Measurements from ENCODE around the gene FREM1. TPM values are rescaled to one million over a fixed set of nuclear protein-coding genes. Genes with fewer than 3 reads are reported as not detected.

Gene FREM1
- total and polyA plus RNA-seq, 2 of the 13 experiments (the other 11 are each of a cell fraction or from before 2014, with no cell fraction given) = 64.3 to 202 TPM

DNA sequence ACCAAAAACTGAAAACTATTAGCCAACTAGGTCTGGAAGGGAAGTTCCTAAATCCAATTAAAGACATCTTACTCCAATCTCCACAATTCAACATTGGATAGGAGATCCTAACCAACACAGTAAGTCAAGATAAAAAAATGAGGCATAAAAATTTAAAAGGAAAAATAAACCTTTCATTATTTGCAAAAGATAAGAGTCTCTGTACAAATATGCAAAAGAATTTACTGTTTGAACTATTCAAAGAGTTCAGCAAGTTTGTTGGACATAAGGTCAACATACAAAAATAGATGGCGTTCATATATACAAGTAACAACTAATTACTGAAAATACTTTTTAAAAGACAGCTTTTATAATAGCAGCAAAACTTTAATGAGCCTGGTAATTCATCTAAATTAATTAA lies 3.1 kb upstream of the FREM1 start (continued):
- TF ChIP-seq, protein P1, sequence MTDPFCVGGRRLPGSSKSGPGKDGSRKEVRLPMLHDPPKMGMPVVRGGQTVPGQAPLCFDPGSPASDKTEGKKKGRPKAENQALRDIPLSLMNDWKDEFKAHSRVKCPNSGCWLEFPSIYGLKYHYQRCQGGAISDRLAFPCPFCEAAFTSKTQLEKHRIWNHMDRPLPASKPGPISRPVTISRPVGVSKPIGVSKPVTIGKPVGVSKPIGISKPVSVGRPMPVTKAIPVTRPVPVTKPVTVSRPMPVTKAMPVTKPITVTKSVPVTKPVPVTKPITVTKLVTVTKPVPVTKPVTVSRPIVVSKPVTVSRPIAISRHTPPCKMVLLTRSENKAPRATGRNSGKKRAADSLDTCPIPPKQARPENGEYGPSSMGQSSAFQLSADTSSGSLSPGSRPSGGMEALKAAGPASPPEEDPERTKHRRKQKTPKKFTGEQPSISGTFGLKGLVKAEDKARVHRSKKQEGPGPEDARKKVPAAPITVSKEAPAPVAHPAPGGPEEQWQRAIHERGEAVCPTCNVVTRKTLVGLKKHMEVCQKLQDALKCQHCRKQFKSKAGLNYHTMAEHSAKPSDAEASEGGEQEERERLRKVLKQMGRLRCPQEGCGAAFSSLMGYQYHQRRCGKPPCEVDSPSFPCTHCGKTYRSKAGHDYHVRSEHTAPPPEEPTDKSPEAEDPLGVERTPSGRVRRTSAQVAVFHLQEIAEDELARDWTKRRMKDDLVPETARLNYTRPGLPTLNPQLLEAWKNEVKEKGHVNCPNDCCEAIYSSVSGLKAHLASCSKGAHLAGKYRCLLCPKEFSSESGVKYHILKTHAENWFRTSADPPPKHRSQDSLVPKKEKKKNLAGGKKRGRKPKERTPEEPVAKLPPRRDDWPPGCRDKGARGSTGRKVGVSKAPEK (CRISPR knock-in tag; IDR thresholded peaks at IDR 0.05; ENCODE audit: borderline replicate concordance) = no peak
- TF ChIP-seq DR1 (CRISPR knock-in tag; IDR thresholded peaks at IDR 0.05) (no peak), XRCC5 (optimal IDR thresholded peaks at IDR 0.05; ENCODE audit: low read length) (no peak), GMEB1 (CRISPR knock-in tag; IDR thresholded peaks at IDR 0.05; ENCODE audit: borderline replicate concordance) (no peak), SOX13 (IDR thresholded peaks at IDR 0.05) (no peak), SOX13 (CRISPR knock-in tag; conservative IDR thresholded peaks at IDR 0.05 in 1 of 2, IDR thresholded peaks at IDR 0.05 in 1 of 2) (peak in 1 of 2 experiments; percentile 24; a peak in 1 of 4 replicates), ZNF101 (CRISPR knock-in tag; IDR thresholded peaks at IDR 0.05; ENCODE audit: borderline replicate concordance, low read depth) (no peak), ZFP62 (CRISPR knock-in tag; IDR thresholded peaks at IDR 0.05) (no peak), KLF6 (CRISPR knock-in tag; IDR thresholded peaks at IDR 0.05) (no peak)

DNA sequence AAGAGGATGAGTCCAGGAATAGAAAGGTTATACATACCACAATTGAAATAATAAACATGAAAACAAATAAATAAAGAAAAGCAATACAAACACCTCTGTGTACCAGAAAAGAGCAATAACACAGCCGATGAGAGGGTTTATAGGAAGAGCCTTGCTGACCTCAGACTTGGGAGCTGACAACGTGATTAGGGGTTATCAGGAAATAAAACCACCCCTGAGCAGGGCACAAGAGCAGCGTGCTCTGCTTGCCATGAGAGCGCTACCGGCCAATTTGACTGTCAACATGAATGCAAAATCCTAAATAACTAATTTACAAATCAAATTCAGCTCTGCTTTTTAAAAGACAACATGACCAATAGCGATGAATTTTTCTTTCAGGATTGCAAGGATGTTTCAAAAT lies 2.6 kb upstream of the FREM1 start:
- H3K4me3 ChIP-seq (replicated peaks in 1 of 3; ENCODE audit: insufficient read depth in 1 of 3, low read depth in 2 of 3, low read length in 3 of 3) = no peak overlapping the region
- no peak overlapping the region for H2AFZ ChIP-seq (ENCODE audit: low read length)
- H3K4me1 ChIP-seq (ENCODE audit: insufficient read depth, low read length) = peaks cover 71% of the 10 kb centered on the region
- ATAC-seq (no peak), DNase-seq (ENCODE audit: low spot score) (no peak), FAIRE-seq (no peak)
- H3K27ac ChIP-seq (ENCODE audit: extremely low read length, insufficient read depth, low read length) = no peak overlapping the region
- H3K36me3 ChIP-seq (replicated peaks in 1 of 2; ENCODE audit: control insufficient read depth in 1 of 2, insufficient read depth in 2 of 2, low read length in 2 of 2) = no peaks in the 10 kb centered on the region
- ChIA-PET CTCF (ENCODE audit: low intra/inter-chr PET ratio, low total read pairs) (no interaction called here), POLR2A (no interaction called here)
- 65% methylated on average over 6 of the region's 6 CpGs for WGBS (ENCODE audit: low lambda C conversion rate)
- no TSS peak for BruUV-seq (replicated peaks)
- no peaks in the 10 kb centered on the region for H3K9me3 ChIP-seq (ENCODE audit: low read length)
- H3K79me2 ChIP-seq (ENCODE audit: insufficient read depth, low read length) = peaks cover 18% of the 10 kb centered on the region
- H3K27me3 ChIP-seq (ENCODE audit: control insufficient read depth in 1 of 2, insufficient read depth in 2 of 2, low read length in 2 of 2) = no peaks in the 10 kb centered on the region; a peak in 1 of 5 replicates
- in situ Hi-C loops (cut with HindIII; ENCODE audit: extremely low pct_ligation_motif_present, low pct_unique_long_range_greater_than_20kb) = no loop called here
- intact Hi-C loops (cut with micrococcal nuclease; ENCODE audit: unreplicated experiment) = no loop called here
- H4K20me1 ChIP-seq (ENCODE audit: insufficient read depth, low read length) = no peaks in the 10 kb centered on the region
- H3K9ac ChIP-seq (ENCODE audit: insufficient read depth, low read depth, low read length) = no peak overlapping the region
- H3K4me2 ChIP-seq (ENCODE audit: low read depth, low read length) = peak overlapping the region; percentile 40; the same call in 1 of the 2 replicates
- TF ChIP-seq ARID4A (CRISPR knock-in tag; IDR thresholded peaks at IDR 0.05; ENCODE audit: borderline replicate concordance) (no peak), ZNF781 (CRISPR knock-in tag; IDR thresholded peaks at IDR 0.05; ENCODE audit: borderline replicate concordance, not compliant biosample characterization) (no peak)
